ENCODE data around the gene BICDL1.

Gene BICDL1

DNA sequence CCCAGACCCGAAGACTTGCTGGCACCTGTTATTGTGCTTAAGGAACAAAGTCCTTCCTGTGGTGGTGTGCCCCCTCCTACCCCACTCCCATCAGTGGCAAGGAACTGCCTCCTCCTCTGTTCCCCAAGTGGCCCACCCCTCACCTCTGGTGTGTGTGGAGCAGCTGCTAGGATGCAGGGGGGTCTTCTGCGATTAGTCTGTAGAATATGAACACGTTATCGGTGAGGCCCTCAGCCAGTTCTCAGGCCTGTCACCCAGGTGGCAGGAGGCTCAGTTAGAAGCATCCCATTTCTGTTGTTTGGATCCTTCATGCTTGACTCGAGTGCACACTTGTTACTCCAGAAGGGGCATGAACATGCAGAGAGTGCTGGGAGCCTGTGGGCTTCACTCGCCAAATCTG lies 88.2 kb downstream of the BICDL1 start:
- H3K4me3 ChIP-seq (replicated peaks in 1 of 2; ENCODE audit: low read depth in 2 of 2, low read length in 2 of 2) = no peak overlapping the region
- TF ChIP-seq CTCF (IDR thresholded peaks at IDR 0.05; ENCODE audit: low read depth, low read length) = no peak
- no peak for DNase-seq (ENCODE audit: low read depth in 2 of 2)

DNA sequence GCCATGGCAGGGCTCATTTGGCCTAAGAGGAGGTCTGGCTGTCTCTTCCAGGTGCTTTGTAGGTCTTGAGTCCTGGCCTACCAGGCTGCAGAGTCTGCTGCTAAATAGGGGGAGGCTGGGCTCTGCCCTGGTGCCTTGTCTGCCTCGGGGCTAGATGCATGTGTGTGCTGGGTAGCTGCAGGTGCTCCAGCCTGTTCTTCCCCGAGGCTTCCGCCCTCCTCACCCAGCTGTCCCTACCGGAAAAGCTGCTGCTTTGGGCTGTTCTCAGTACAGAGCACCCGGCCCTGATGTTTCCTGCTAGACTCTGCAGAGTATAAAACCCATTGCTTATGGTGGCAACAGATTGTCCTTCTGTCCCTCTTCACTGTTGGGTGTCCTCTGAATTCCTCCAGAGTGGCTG lies 89.8 kb downstream of the BICDL1 start:
- DNase-seq (ENCODE audit: low read depth in 2 of 2) = no peak
- no peak overlapping the region for H3K4me3 ChIP-seq (replicated peaks in 1 of 2; ENCODE audit: low read depth in 2 of 2, low read length in 2 of 2)
- no peak for TF ChIP-seq CTCF (IDR thresholded peaks at IDR 0.05; ENCODE audit: low read depth, low read length)

GRCh38 chr12:120079411-120080400 lies 90.7 kb downstream of the BICDL1 start:
- no peak for TF ChIP-seq CTCF (IDR thresholded peaks at IDR 0.05; ENCODE audit: low read depth, low read length)
- no peak overlapping the region for H3K4me3 ChIP-seq (replicated peaks in 1 of 2; ENCODE audit: low read depth in 2 of 2, low read length in 2 of 2)
- DNase-seq (ENCODE audit: low read depth in 2 of 2) = peak in 1 of 2 donors; percentile 18

- no peak overlapping the region for H3K4me3 ChIP-seq (replicated peaks in 1 of 2; ENCODE audit: low read depth in 2 of 2, low read length in 2 of 2)
- DNase-seq (ENCODE audit: low read depth in 2 of 2) = no peak
- TF ChIP-seq CTCF (IDR thresholded peaks at IDR 0.05; ENCODE audit: low read depth, low read length) = no peak
Observed at GRCh38 chr12:120081641-120082040, 92.6 kb downstream of the BICDL1 start.

DNA sequence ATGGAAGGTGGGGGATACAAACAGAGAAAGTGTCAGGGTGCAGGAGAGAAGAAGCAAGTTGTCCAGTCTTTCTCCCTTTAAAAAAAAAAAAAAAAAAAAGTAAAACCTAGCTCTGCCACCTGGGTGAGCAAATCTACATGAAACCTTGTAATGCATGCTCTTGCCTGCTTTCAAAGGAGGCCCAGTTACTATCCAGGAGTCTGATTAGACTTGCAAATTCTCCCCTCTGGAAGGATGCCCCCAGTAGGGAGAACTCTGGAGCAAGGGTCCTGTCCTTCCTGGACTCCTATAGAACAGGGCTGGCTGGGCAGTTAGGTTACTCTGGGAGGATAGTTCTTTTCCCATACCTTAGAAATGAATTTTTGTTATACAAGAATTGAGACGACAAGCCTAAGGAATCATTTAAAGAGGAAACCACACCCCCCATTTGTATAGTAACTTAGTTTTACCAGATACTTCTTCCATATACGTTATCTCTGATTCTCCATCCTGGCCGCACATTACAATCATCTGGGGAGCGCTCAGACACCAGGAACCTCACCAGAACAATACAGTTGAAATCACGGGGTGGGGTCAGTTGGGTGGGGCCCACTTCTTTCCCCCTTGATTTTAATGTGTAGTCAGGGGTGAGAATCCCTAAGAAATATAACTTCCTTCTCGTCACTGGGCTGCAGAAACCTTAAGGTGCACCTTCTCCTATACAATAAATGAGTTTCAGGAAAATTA lies 97.0 kb downstream of the BICDL1 start:
- no peak for DNase-seq (ENCODE audit: low read depth in 2 of 2)
- no peak overlapping the region for H3K4me3 ChIP-seq (replicated peaks in 1 of 2; ENCODE audit: low read depth in 2 of 2, low read length in 2 of 2)
- no peak for TF ChIP-seq CTCF (IDR thresholded peaks at IDR 0.05; ENCODE audit: low read depth, low read length)

DNA sequence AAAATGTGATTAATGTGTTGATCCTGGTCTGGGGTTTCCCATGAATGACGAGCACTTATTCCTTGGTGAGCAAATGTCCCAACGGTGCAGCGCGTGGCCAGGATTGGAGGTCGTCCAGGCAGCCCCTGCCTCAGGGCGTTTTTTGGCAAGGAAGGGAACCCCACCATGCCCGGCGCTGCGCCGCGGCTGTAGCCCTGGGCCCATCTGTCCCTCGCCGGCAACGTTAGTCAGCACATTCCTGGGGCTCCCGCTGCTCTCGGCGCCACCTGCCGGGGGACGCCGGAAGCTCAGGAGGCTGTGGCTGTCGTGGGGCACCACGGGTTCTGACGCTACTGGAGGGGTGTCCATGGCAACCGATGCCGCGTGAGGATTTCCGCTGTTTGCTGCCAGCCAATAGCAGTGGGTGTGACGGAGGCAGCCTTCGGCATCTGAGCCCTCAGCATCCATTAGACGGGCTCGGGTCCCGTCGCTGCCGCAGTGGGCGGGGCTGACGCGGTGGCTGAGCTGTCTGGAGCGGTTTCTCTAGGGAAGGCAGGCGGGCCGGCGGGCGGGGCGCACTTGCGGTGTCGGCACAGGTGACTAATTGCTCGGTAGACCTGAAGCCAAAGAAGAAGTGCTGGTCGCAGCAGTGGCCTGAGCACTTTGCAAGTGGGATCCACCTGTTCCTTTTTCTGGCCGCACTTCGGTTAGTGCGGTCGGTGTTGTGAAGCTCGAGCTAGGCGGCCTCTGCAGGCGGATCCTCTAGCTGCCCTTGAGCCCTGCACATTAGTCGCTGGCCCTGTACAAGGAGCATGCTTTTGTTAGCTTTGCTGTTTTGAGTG lies 98.0 kb downstream of the BICDL1 start:
- peak; percentile 99 for DNase-seq (ENCODE audit: low read depth in 2 of 2)
- TF ChIP-seq CTCF (IDR thresholded peaks at IDR 0.05; ENCODE audit: low read depth, low read length) = peak; percentile 97

More for the DNA sequence above, 98.0 kb downstream of the BICDL1 start:
- peak overlapping the region; percentile 39 to 48 for H3K4me3 ChIP-seq (replicated peaks in 1 of 2; ENCODE audit: low read depth in 2 of 2, low read length in 2 of 2)

Measured in cardiac fibroblast (primary cell).